ENCODE results near the gene AGRN.
"Not testable (repeated sequence)": the region's sequence is repeated elsewhere in the genome, so short reads cannot be mapped to it uniquely, and the experiment has no call there.

The AGRN gene

GRCh38 chr1:975896-976683 is 43.8 kb upstream of the AGRN start:
- Histone ChIP-seq H3K4me1 (ENCODE audit: control insufficient read depth, insufficient read depth, low read length) (peaks cover 12% of the 10 kb centered on the region), H3K27ac (ENCODE audit: low read length) (peak overlapping the region; percentile 69), H3K36me3 (ENCODE audit: control insufficient read depth in 2 of 2, insufficient read depth in 2 of 2, low read length in 2 of 2) (no peaks in the 10 kb centered on the region), H3K4me3 (ENCODE audit: low read length in 2 of 2) (peak overlapping the region; percentile 31 to 77), H3K9ac (ENCODE audit: low read length in 2 of 2) (peak overlapping the region in 1 of 2 donors; percentile 60), H3K27me3 (ENCODE audit: control insufficient read depth in 1 of 2, insufficient read depth in 2 of 2, low read length in 2 of 2) (peaks cover 12 to 46% of the 10 kb centered on the region in 2 donors), H3K9me3 (ENCODE audit: control insufficient read depth in 2 of 2, low read length in 2 of 2) (no peaks in the 10 kb centered on the region)

DNA sequence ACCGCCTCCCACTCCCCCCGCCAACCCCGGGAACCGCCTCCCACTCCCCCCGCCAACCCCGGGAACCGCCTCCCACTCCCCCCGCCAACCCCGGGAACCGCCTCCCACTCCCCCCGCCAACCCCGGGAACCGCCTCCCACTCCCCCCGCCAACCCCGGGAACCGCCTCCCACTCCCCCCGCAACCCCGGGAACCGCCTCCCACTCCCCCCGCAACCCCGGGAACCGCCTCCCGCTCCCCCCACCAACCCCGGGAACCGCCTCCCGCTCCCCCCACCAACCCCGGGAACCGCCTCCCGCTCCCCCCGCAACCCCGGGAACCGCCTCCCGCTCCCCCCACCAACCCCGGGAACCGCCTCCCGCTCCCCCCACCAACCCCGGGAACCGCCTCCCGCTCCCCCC is 43.1 kb upstream of the AGRN start:
- H3K9ac ChIP-seq (ENCODE audit: low read length in 2 of 2); H3K4me3 ChIP-seq (ENCODE audit: low read length in 2 of 2); H3K36me3 ChIP-seq (ENCODE audit: control insufficient read depth in 2 of 2, insufficient read depth in 2 of 2, low read length in 2 of 2); H3K27ac ChIP-seq (ENCODE audit: low read length); H3K9me3 ChIP-seq (ENCODE audit: control insufficient read depth in 2 of 2, low read length in 2 of 2): not testable (repeated sequence)
- H3K4me1 ChIP-seq (ENCODE audit: control insufficient read depth, insufficient read depth, low read length) = peaks cover 12% of the 10 kb centered on the region
- peaks cover 10 to 40% of the 10 kb centered on the region in 2 donors for H3K27me3 ChIP-seq (ENCODE audit: control insufficient read depth in 1 of 2, insufficient read depth in 2 of 2, low read length in 2 of 2)

DNA sequence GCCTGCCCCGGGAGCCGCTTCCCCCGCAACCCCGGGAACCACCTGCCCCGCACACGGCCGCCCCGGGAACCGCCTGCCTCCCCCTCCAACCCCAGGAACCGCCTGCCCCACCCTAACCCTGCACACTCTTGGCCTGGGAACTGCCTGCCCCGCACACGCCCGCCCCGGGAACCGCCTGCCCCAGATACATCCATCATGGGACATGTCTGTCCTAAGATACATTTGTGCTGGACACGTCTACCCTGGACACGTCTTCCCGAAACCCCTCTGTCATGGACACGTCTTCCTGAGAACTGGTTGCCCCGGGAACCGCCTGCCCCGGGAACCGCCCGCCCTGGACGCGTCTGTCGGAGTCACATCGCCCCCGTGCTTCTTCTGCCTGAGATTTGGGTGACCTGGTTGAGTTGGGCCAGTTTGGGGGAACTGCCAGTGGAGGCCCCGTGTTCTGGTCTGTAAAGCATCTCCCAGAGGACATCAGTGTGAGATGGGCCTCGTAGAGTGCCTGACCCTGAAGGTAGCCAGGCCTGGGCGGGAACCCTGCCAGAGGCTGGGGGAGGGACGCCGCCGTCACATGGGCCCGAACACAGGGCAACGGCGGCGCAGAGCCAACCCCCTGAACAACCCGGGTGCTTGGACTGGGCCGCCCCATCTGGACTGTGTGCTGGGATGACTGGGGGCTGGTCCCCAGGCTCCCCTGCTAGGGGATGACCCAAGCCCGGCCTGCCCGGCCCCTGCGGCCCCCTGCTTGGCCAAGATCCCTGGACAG is 41.7 kb upstream of the AGRN start:
- no peak overlapping the region for H3K27ac ChIP-seq (ENCODE audit: low read length)
- no peak overlapping the region for H3K9ac ChIP-seq (ENCODE audit: low read length in 2 of 2)
- H3K4me1 ChIP-seq (ENCODE audit: control insufficient read depth, insufficient read depth, low read length) = peaks cover 12% of the 10 kb centered on the region
- H3K36me3 ChIP-seq (ENCODE audit: control insufficient read depth in 2 of 2, insufficient read depth in 2 of 2, low read length in 2 of 2) = no peaks in the 10 kb centered on the region
- H3K4me3 ChIP-seq (ENCODE audit: low read length in 2 of 2) = no peak overlapping the region
- no peaks in the 10 kb centered on the region for H3K9me3 ChIP-seq (ENCODE audit: control insufficient read depth in 2 of 2, low read length in 2 of 2)
- H3K27me3 ChIP-seq (ENCODE audit: control insufficient read depth in 1 of 2, insufficient read depth in 2 of 2, low read length in 2 of 2) = peaks cover 4 to 31% of the 10 kb centered on the region in 2 donors

DNA sequence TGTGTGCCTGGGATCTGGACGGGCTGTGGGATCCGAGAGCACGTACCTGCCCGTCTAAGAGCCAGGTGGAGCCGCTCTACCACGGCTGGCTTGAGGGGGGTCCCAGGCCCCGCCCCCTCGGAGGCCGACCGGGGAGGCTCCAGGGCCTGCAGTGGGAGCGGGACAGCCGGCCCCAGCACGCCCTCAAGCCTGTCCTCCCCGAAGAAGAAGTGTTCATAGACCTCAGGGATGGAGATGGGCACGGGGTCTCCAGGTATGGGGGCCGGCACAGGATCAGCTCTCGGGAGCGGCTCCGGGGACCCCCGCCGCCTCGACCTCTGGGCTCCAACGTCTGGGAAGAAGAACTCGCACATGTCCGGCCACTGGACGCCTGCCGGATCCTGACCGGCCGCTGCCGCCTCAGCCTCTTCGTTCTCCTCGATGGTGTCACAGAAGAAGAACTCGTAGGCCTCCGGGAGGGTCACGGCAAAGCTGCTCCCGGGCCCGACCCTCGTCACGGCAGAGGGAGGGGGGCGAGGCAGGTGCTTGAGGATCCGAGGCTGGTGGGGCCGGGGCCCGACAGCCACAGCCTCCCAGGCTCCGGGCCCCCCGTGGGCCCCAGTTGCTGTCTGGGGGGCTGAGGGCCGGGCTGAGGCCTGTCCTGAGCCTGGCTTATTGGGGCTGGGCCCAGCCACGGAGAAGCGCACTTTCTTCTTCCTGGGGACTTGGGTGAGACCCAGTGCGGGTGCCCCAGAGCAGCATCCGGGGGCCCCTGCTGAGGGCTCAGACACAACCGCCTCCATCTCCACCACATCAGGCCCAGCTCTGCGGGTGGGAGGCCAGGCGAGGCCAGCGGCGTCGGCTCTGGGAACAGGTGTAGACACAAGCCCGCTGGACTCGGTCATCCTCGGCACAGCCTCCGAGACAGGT is 40.8 kb upstream of the AGRN start:
- Histone ChIP-seq H3K4me3 (ENCODE audit: low read length in 2 of 2) (no peak overlapping the region), H3K9me3 (ENCODE audit: control insufficient read depth in 2 of 2, low read length in 2 of 2) (no peaks in the 10 kb centered on the region), H3K9ac (ENCODE audit: low read length in 2 of 2) (no peak overlapping the region), H3K27me3 (ENCODE audit: control insufficient read depth in 1 of 2, insufficient read depth in 2 of 2, low read length in 2 of 2) (peaks cover 2 to 28% of the 10 kb centered on the region in 2 donors), H3K4me1 (ENCODE audit: control insufficient read depth, insufficient read depth, low read length) (peaks cover 12% of the 10 kb centered on the region), H3K27ac (ENCODE audit: low read length) (no peak overlapping the region), H3K36me3 (ENCODE audit: control insufficient read depth in 2 of 2, insufficient read depth in 2 of 2, low read length in 2 of 2) (no peaks in the 10 kb centered on the region)

- Histone ChIP-seq H3K27me3 (ENCODE audit: control insufficient read depth in 1 of 2, insufficient read depth in 2 of 2, low read length in 2 of 2) (peaks cover 2 to 22% of the 10 kb centered on the region in 2 donors), H3K27ac (ENCODE audit: low read length) (no peak overlapping the region), H3K4me3 (ENCODE audit: low read length in 2 of 2) (no peak overlapping the region), H3K4me1 (ENCODE audit: control insufficient read depth, insufficient read depth, low read length) (peaks cover 12% of the 10 kb centered on the region), H3K36me3 (ENCODE audit: control insufficient read depth in 2 of 2, insufficient read depth in 2 of 2, low read length in 2 of 2) (no peaks in the 10 kb centered on the region), H3K9ac (ENCODE audit: low read length in 2 of 2) (no peak overlapping the region), H3K9me3 (ENCODE audit: control insufficient read depth in 2 of 2, low read length in 2 of 2) (no peaks in the 10 kb centered on the region)
Observed at GRCh38 chr1:979744-980072, 40.2 kb upstream of the AGRN start.

GRCh38 chr1:980137-980571 is 39.8 kb upstream of the AGRN start:
- Histone ChIP-seq H3K9me3 (ENCODE audit: control insufficient read depth in 2 of 2, low read length in 2 of 2) (no peaks in the 10 kb centered on the region), H3K27me3 (ENCODE audit: control insufficient read depth in 1 of 2, insufficient read depth in 2 of 2, low read length in 2 of 2) (peaks cover 2 to 21% of the 10 kb centered on the region in 2 donors), H3K9ac (ENCODE audit: low read length in 2 of 2) (no peak overlapping the region), H3K27ac (ENCODE audit: low read length) (no peak overlapping the region), H3K36me3 (ENCODE audit: control insufficient read depth in 2 of 2, insufficient read depth in 2 of 2, low read length in 2 of 2) (no peaks in the 10 kb centered on the region), H3K4me3 (ENCODE audit: low read length in 2 of 2) (no peak overlapping the region), H3K4me1 (ENCODE audit: control insufficient read depth, insufficient read depth, low read length) (peaks cover 12% of the 10 kb centered on the region)

- no peak overlapping the region for H3K9ac ChIP-seq (ENCODE audit: low read length in 2 of 2)
- H3K9me3 ChIP-seq (ENCODE audit: control insufficient read depth in 2 of 2, low read length in 2 of 2) = no peaks in the 10 kb centered on the region
- H3K27me3 ChIP-seq (ENCODE audit: control insufficient read depth in 1 of 2, insufficient read depth in 2 of 2, low read length in 2 of 2) = peaks cover 2 to 16% of the 10 kb centered on the region in 2 donors
- H3K27ac ChIP-seq (ENCODE audit: low read length) = no peak overlapping the region
- peaks cover 6% of the 10 kb centered on the region for H3K4me1 ChIP-seq (ENCODE audit: control insufficient read depth, insufficient read depth, low read length)
- H3K36me3 ChIP-seq (ENCODE audit: control insufficient read depth in 2 of 2, insufficient read depth in 2 of 2, low read length in 2 of 2) = no peaks in the 10 kb centered on the region
- no peak overlapping the region for H3K4me3 ChIP-seq (ENCODE audit: low read length in 2 of 2)
Observed at GRCh38 chr1:980602-981395, 39.1 kb upstream of the AGRN start.

GRCh38 chr1:981491-981954 is 38.4 kb upstream of the AGRN start:
- no peak overlapping the region for H3K9ac ChIP-seq (ENCODE audit: low read length in 2 of 2)
- no peak overlapping the region for H3K27ac ChIP-seq (ENCODE audit: low read length)
- no peaks in the 10 kb centered on the region for H3K4me1 ChIP-seq (ENCODE audit: control insufficient read depth, insufficient read depth, low read length)
- no peaks in the 10 kb centered on the region for H3K36me3 ChIP-seq (ENCODE audit: control insufficient read depth in 2 of 2, insufficient read depth in 2 of 2, low read length in 2 of 2)
- no peaks in the 10 kb centered on the region for H3K9me3 ChIP-seq (ENCODE audit: control insufficient read depth in 2 of 2, low read length in 2 of 2)
- H3K27me3 ChIP-seq (ENCODE audit: control insufficient read depth in 1 of 2, insufficient read depth in 2 of 2, low read length in 2 of 2) = peaks cover 2 to 11% of the 10 kb centered on the region in 2 donors
- H3K4me3 ChIP-seq (ENCODE audit: low read length in 2 of 2) = no peak overlapping the region

GRCh38 chr1:981955-982558 is 37.9 kb upstream of the AGRN start, which contains the start of gene PERM1:
Gene PERM1, minus strand, starts transcription at chr1:982093. Its CDS starts 1,064 bp downstream, at chr1:981029.
- Histone ChIP-seq H3K4me3 (ENCODE audit: low read length in 2 of 2) (no peak within 1 kb of the TSS), H3K36me3 (ENCODE audit: control insufficient read depth in 2 of 2, insufficient read depth in 2 of 2, low read length in 2 of 2) (no peaks in the 10 kb centered on the region), H3K9me3 (ENCODE audit: control insufficient read depth in 2 of 2, low read length in 2 of 2) (no peaks in the 10 kb centered on the region), H3K9ac (ENCODE audit: low read length in 2 of 2) (no peak within 1 kb of the TSS), H3K27me3 (ENCODE audit: control insufficient read depth in 1 of 2, insufficient read depth in 2 of 2, low read length in 2 of 2) (peaks cover 2 to 11% of the 10 kb centered on the region in 2 donors), H3K27ac (ENCODE audit: low read length) (no peak within 1 kb of the TSS), H3K4me1 (ENCODE audit: control insufficient read depth, insufficient read depth, low read length) (no peaks in the 10 kb centered on the region)

Measured in stomach smooth muscle (tissue), 2 donors.